ENCODE measurements around the gene PASD1.

The PASD1 gene

GRCh38 chrX:151701531-151701930 lies 138.1 kb downstream of the PASD1 start:
- DNase-seq (ENCODE audit: low spot score), result no peak

DNA sequence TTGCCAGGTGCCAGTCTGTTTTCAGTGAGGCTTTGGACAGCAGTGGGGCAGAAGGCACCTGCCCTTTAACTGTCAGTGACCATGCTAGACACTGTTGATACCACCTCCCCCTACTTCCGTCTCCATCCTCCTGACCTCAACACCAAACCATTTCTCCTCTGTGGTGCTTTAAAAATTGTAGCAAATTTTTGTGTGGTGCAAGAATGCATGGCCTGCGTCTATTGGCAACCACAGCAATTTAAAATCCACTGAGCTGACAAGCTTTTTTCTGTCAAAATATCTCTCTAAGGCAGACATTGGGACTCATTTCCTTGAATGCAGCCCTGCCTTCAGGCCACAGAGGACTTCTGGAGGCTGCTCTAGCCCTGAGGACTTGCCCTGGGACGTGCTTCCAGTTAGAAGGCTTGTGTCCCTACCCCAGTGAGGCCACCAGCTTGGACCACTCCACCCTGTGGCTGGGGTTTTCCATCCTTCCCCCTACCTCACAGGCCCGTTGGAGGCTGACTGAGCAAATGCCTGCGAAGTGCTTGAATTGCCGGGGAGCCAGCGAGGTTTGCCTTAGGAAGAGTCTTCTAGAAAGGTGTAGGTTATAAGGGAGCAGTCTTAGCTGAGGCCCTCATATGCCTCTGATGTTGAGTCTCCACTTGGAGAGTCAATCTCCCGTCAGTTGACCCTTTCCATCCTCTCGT lies 138.7 kb downstream of the PASD1 start:
- DNase-seq (ENCODE audit: low spot score), result no peak

- no peak for DNase-seq (ENCODE audit: low spot score)
Observed at GRCh38 chrX:151702741-151703340, 139.4 kb downstream of the PASD1 start.

- DNase-seq (ENCODE audit: low spot score), result no peak
Observed at GRCh38 chrX:151703487-151703886, 140.0 kb downstream of the PASD1 start.

- no peak for DNase-seq (ENCODE audit: low spot score)
Observed at GRCh38 chrX:151704041-151704663, 140.7 kb downstream of the PASD1 start.

DNA sequence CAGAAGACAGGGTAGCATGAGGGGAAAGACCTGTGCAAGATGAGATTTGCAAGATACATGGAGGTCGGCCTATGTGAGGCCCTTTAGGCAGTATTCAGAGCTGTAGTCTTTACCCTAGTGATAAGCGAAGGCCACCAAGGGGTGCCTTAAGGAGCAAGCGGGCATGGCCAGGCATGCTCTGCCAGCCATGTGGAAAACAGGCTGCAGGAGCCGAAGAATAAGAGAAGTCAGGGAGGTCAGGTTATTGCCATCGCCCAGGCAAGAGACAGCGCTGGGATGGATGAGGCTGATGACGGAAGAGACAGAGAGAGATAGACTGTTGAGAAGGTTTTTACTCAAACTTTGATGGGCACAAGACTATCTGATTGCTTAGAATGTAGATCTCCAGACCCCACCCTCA lies 145.3 kb downstream of the PASD1 start:
- no peak for DNase-seq (ENCODE audit: low spot score)

DNA sequence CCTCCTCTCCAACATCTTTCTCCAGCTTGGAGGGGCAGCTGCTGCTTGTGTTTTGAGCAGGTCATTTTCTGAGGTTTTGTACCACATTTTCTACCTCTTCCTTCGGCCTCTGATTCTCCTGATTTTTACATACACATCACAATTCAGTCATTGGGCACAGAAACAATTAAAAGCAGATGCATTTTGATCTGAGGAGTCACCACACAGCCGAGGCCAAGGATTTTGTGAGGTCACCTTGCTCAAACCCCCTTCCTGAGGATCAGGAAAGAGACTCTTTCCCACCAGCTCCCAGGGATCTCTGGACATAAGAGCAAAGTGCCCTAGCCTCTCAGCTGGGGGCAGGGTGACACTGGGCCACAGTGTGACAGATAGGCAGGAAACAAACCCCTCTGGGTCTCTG lies 147.0 kb downstream of the PASD1 start:
- no peak for DNase-seq (ENCODE audit: low spot score)

- no peak for DNase-seq (ENCODE audit: low spot score)
Observed at GRCh38 chrX:151711154-151711553, 147.7 kb downstream of the PASD1 start.

GRCh38 chrX:151711787-151712186 lies 148.3 kb downstream of the PASD1 start:
- DNase-seq (ENCODE audit: low spot score), result no peak

GRCh38 chrX:151712253-151712652 lies 148.8 kb downstream of the PASD1 start:
- DNase-seq (ENCODE audit: low spot score), result no peak

DNA sequence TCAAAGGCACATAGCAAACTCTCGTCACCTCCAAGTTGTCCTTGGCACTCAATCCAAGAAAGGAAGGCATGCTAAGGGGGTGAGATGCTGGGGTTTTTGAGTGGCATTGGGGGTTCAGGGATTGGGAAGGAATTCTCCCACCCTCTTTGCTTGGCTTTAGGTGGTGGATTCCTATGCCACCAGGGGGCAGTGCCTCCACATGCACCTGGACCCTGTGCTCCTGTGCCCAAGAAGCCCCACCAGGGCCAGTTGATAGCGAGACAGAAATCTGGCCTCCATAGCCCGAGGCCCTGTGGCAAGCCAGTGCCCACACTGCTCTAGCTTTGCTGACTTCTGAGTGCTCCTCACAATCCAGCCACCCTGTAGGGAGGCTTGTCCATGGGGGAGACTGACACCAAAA lies 150.4 kb downstream of the PASD1 start:
- DNase-seq (ENCODE audit: low spot score), result no peak

- no peak for DNase-seq (ENCODE audit: low spot score)
Observed at GRCh38 chrX:151714362-151714761, 150.9 kb downstream of the PASD1 start.

- DNase-seq (ENCODE audit: low spot score), result no peak
Observed at GRCh38 chrX:151715752-151716151, 152.3 kb downstream of the PASD1 start, which contains the start of gene FATE1. Gene FATE1, plus strand, starts transcription at chrX:151716035. Its CDS starts 85 bp downstream, at chrX:151716120.

- DNase-seq (ENCODE audit: low spot score), result peak; percentile 19
Observed at GRCh38 chrX:151722241-151722846, 158.9 kb downstream of the PASD1 start.

- DNase-seq (ENCODE audit: low spot score), result no peak
Observed at GRCh38 chrX:151723156-151723760, 159.8 kb downstream of the PASD1 start.

DNA sequence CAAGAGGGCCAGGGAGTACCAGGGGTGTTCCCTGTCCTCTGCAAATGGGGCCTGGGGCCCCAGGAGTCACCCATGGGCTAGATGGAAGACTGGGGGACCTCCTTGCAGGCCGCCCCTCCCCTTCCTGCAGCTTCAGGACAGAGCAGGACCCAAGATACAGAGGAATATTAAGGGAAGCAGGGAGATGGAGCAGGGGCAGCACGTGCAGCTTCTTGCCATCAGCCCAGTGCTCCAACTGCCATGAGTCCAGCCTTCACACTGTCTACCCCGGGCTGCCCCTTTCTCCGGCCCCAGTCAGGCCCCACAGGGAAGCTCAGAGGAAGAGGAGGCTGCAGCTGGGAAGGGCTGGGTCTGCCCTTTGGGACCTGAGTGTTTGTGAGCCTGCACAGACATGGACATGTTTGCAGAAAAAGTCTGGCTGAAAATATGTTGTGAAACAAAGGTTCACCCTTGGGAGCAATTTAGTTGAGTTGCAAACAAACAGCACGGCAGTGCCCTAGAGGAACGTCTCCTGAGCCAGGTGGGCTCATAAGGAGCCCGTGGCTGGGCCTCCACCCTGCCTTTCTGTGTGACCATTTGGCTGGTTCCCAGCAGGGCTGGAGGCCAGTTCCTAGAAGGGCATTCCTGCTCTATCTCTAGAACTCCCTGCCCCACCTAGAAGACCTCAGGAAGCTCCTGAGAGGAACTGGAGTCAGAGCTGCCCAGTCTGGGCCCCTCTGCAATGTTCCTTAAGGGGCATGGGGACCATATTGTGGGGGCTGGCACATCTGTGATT lies 161.3 kb downstream of the PASD1 start:
- no peak for DNase-seq (ENCODE audit: low spot score)

- no peak for DNase-seq (ENCODE audit: low spot score)
Observed at GRCh38 chrX:151725338-151725614, 161.8 kb downstream of the PASD1 start.

All from HuH-7.5 (cell line).